ENCODE measurements around the gene NGRN.

- TF ChIP-seq CTCF (IDR thresholded peaks at IDR 0.05; ENCODE audit: insufficient read depth, low read length) (no peak), POLR2AphosphoS5 (IDR thresholded peaks at IDR 0.05; ENCODE audit: low read depth) (no peak)
Measured at GRCh38 chr15:90315278-90315982, 50.0 kb downstream of the NGRN start.

All from HL-60 (cell line).